Fibroblast of the aortic adventitia (primary cell): Measurements from ENCODE around the gene TNFAIP8L1. TPM values are rescaled to one million over a fixed set of nuclear protein-coding genes. Genes with fewer than 3 reads are reported as not detected.

Source experiments
- DNase-seq: peaks from one replicate; pipeline ENCODE4 v3.0.0-alpha.2; 2010; ENCODE audit warnings: low read depth
- H3K4me3 ChIP-seq: 2 replicates; pipeline ENCODE4 v1.5.1; 2011; ENCODE audit warnings: low read depth, mild to moderate bottlenecking, control low read depth, low read length, moderate library complexity
- CTCF ChIP-seq: IDR thresholded peaks from 2 replicates; pipeline ENCODE4 v1.5.1; 2011; ENCODE audit warnings: mild to moderate bottlenecking, low read length, control low read depth, inconsistent platforms; ENCODE audit not compliant: insufficient read depth
- total RNA-seq: library from RNA; depleted of rRNA; stranded (reverse); fragments of >200 nt; gene quantifications from 2 replicates; pipeline ENCODE4 v1.2.3, GENCODE V29; 2012; ENCODE audit warnings: low replicate concordance

Gene TNFAIP8L1
- total RNA-seq, 1 donor: 2.3 TPM

GRCh38 chr19:4647676-4648644 lies 8.6 kb downstream of the TNFAIP8L1 start:
- H3K4me3 ChIP-seq: no peak overlapping the region
- TF ChIP-seq CTCF: peak; percentile 35
- peak; percentile 48 for DNase-seq

GRCh38 chr19:4649392-4650047 lies 10.2 kb downstream of the TNFAIP8L1 start:
- TF ChIP-seq CTCF: no peak
- no peak for DNase-seq

GRCh38 chr19:4650159-4650558 lies 10.8 kb downstream of the TNFAIP8L1 start:
- TF ChIP-seq CTCF: no peak
- no peak overlapping the region for H3K4me3 ChIP-seq
- no peak for DNase-seq

More at GRCh38 chr19:4649392-4650047, 10.2 kb downstream of the TNFAIP8L1 start:
- H3K4me3 ChIP-seq: no peak overlapping the region

GRCh38 chr19:4652075-4652474 lies 12.8 kb downstream of the TNFAIP8L1 start:
- TF ChIP-seq CTCF: no peak
- DNase-seq: no peak
- no peak overlapping the region for H3K4me3 ChIP-seq

GRCh38 chr19:4653793-4654436 lies 14.6 kb downstream of the TNFAIP8L1 start:
- TF ChIP-seq CTCF: no peak
- DNase-seq: no peak
- H3K4me3 ChIP-seq: no peak overlapping the region

GRCh38 chr19:4654437-4655361 lies 15.4 kb downstream of the TNFAIP8L1 start:
- H3K4me3 ChIP-seq: no peak overlapping the region
- DNase-seq: no peak
- no peak for TF ChIP-seq CTCF
